HG02973 (cell line): ENCODE measurements around the gene EID2.

Experiments
- ATAC-seq: cut with Tn5 transposase; IDR thresholded peaks from one replicate; pipeline ENCODE4 v1.9.1; 2021; ENCODE audit warnings: moderate library complexity; ENCODE audit not compliant: unreplicated experiment

The EID2 gene

GRCh38 chr19:39539165-39539517 lies 820 bp downstream of the EID2 start:
- peak; percentile 9 for ATAC-seq

GRCh38 chr19:39533791-39534190 lies 6.2 kb downstream of the EID2 start:
- no peak for ATAC-seq

- peak; percentile 14 for ATAC-seq
Measured at GRCh38 chr19:39533003-39533512, 6.9 kb downstream of the EID2 start.

- peak; percentile 79 for ATAC-seq
Measured at GRCh38 chr19:39532233-39533002, 7.5 kb downstream of the EID2 start, which contains the start of gene EID2B. EID2B (minus strand) TSS chr19:39532852; CDS start chr19:39532802, 50 bp downstream.

- ATAC-seq, result no peak
Measured at GRCh38 chr19:39531834-39532232, 8.1 kb downstream of the EID2 start.

GRCh38 chr19:39525205-39525604 lies 14.8 kb downstream of the EID2 start:
- ATAC-seq, result no peak

GRCh38 chr19:39524495-39524894 lies 15.5 kb downstream of the EID2 start:
- ATAC-seq, result no peak

GRCh38 chr19:39520541-39521484 lies 19.1 kb downstream of the EID2 start:
- no peak for ATAC-seq

- no peak for ATAC-seq
Measured at GRCh38 chr19:39518975-39519374, 21.0 kb downstream of the EID2 start.

GRCh38 chr19:39518458-39518857 lies 21.5 kb downstream of the EID2 start:
- no peak for ATAC-seq

- no peak for ATAC-seq
Measured at GRCh38 chr19:39517432-39517831, 22.5 kb downstream of the EID2 start.

GRCh38 chr19:39516270-39516669 lies 23.7 kb downstream of the EID2 start:
- ATAC-seq, result no peak

GRCh38 chr19:39515551-39516191 lies 24.3 kb downstream of the EID2 start:
- no peak for ATAC-seq

- no peak for ATAC-seq
Measured at GRCh38 chr19:39514840-39515550, 25.0 kb downstream of the EID2 start, which contains the start of gene SELENOV. SELENOV (plus strand) TSS chr19:39515139; CDS start chr19:39515213, 74 bp downstream.

GRCh38 chr19:39512988-39513387 lies 27.0 kb downstream of the EID2 start:
- no peak for ATAC-seq

- no peak for ATAC-seq
Measured at GRCh38 chr19:39509233-39509632, 30.7 kb downstream of the EID2 start.

GRCh38 chr19:39508629-39509028 lies 31.3 kb downstream of the EID2 start:
- ATAC-seq, result no peak

- no peak for ATAC-seq
Measured at GRCh38 chr19:39507715-39508364, 32.1 kb downstream of the EID2 start.

GRCh38 chr19:39506944-39507714 lies 32.8 kb downstream of the EID2 start:
- ATAC-seq, result no peak
